HUES48 (cell line): Measurements from ENCODE around the gene BMP5.
A peak's percentile ranks its signal among the peaks of the same experiment; 100 is the strongest.

Experiments
- H3K27ac ChIP-seq: one replicate; pipeline ENCODE4 v1.7.0; 2013; ENCODE audit warnings: low read depth, low read length, inconsistent platforms
- H3K27me3 ChIP-seq: 2 replicates; pipeline ENCODE4 v1.6.1; 2013; ENCODE audit warnings: mild to moderate bottlenecking, low read length; ENCODE audit not compliant: control insufficient read depth, insufficient read depth
- H3K36me3 ChIP-seq: 2 replicates; pipeline ENCODE4 v1.6.1; 2013; ENCODE audit warnings: low read length; ENCODE audit not compliant: control insufficient read depth, insufficient read depth
- H3K4me1 ChIP-seq: 2 replicates; pipeline ENCODE4 v1.6.1; 2013; ENCODE audit warnings: mild to moderate bottlenecking, low read length; ENCODE audit not compliant: control insufficient read depth, insufficient read depth
- H3K4me3 ChIP-seq: 2 replicates; pipeline ENCODE4 v1.5.1; 2013; ENCODE audit warnings: mild to moderate bottlenecking, low read depth, low read length
- H3K9ac ChIP-seq: 2 replicates; pipeline ENCODE4 v1.6.1; 2013; ENCODE audit warnings: mild to moderate bottlenecking, low read depth, low read length, moderate library complexity
- H3K9me3 ChIP-seq: 2 replicates; pipeline ENCODE4 v1.6.1; 2013; ENCODE audit warnings: low read length; ENCODE audit not compliant: control insufficient read depth, insufficient read depth

BMP5 gene

DNA sequence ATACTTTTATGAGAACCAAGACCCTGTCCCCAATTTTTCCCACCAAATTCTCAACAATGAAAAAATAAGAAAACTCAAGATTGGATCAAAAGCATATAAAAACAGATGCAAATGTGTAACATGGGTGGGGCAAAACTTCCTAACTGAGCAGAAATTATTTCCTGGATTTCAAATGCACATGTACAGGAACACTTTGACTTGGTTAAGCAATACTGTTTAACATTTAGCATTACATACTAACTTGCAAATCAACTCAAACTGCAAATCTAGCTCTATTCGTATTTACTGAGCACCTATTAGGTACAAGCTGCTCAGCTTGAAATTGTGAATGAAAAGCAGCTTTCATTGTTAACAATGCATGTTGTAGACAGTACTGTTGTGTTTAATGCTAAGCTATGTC, 40.2 kb downstream of the BMP5 start:
- Histone ChIP-seq H3K9ac (no peak overlapping the region), H3K4me3 (no peak overlapping the region), H3K4me1 (peaks cover 5% of the 10 kb centered on the region; the same call in 1 of the 2 replicates), H3K9me3 (no peaks in the 10 kb centered on the region), H3K36me3 (no peaks in the 10 kb centered on the region), H3K27ac (no peak overlapping the region), H3K27me3 (no peaks in the 10 kb centered on the region)

- Histone ChIP-seq H3K36me3 (no peaks in the 10 kb centered on the region), H3K27me3 (no peaks in the 10 kb centered on the region), H3K4me3 (no peak overlapping the region), H3K27ac (no peak overlapping the region), H3K4me1 (peaks cover 5% of the 10 kb centered on the region; the same call in 1 of the 2 replicates), H3K9me3 (no peaks in the 10 kb centered on the region), H3K9ac (no peak overlapping the region)
Measured at GRCh38 chr6:55833284-55833683, 42.1 kb downstream of the BMP5 start.

GRCh38 chr6:55827818-55828522, 47.4 kb downstream of the BMP5 start:
- H3K27me3 ChIP-seq = no peaks in the 10 kb centered on the region
- no peak overlapping the region for H3K4me3 ChIP-seq
- no peak overlapping the region for H3K9ac ChIP-seq
- H3K9me3 ChIP-seq = no peaks in the 10 kb centered on the region
- 0 out of 2 replicates have a peak, but pooled peaks cover 9% of the 10 kb centered on the region for H3K4me1 ChIP-seq
- H3K36me3 ChIP-seq = no peaks in the 10 kb centered on the region
- H3K27ac ChIP-seq = no peak overlapping the region

GRCh38 chr6:55826941-55827340, 48.4 kb downstream of the BMP5 start:
- H3K36me3 ChIP-seq = no peaks in the 10 kb centered on the region
- no peaks in the 10 kb centered on the region for H3K9me3 ChIP-seq
- no peaks in the 10 kb centered on the region for H3K27me3 ChIP-seq
- H3K9ac ChIP-seq = no peak overlapping the region
- 0 out of 2 replicates have a peak, but pooled peaks cover 9% of the 10 kb centered on the region for H3K4me1 ChIP-seq
- H3K4me3 ChIP-seq = no peak overlapping the region
- H3K27ac ChIP-seq = peak overlapping the region; percentile 23

DNA sequence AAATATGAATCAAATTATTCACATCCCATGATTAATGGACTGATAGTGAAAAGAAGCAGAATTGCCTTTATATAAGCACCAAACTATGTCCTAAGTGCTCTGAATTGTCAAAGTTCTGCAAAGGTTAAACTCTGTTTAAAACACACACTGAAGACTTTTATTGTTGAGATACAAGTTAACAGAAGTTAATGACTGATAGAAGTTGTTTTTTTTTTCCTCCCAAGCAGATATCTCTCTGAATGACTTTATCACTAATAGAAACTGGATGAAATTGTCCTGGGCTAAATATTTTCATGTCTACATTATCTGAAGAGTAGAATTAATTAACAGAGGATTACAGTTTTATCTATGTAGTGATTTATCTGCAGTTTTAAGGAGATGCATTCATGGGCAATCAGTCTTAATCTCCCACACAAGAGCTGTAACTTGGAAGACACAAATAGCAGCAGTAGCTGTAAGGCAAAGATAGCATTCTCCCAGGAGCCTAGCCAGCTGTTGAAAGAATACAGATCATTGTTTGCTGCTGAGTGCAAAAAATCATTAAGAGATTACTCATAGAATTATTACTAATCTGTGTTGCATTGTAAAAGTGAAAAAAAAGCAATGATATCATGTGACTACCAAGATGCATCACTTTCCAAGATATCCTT, 49.9 kb downstream of the BMP5 start:
- H3K9me3 ChIP-seq = no peaks in the 10 kb centered on the region
- no peaks in the 10 kb centered on the region for H3K27me3 ChIP-seq
- no peak overlapping the region for H3K27ac ChIP-seq
- no peak overlapping the region for H3K9ac ChIP-seq
- 0 out of 2 replicates have a peak, but pooled peaks cover 9% of the 10 kb centered on the region for H3K4me1 ChIP-seq
- H3K36me3 ChIP-seq = no peaks in the 10 kb centered on the region
- H3K4me3 ChIP-seq = no peak overlapping the region

DNA sequence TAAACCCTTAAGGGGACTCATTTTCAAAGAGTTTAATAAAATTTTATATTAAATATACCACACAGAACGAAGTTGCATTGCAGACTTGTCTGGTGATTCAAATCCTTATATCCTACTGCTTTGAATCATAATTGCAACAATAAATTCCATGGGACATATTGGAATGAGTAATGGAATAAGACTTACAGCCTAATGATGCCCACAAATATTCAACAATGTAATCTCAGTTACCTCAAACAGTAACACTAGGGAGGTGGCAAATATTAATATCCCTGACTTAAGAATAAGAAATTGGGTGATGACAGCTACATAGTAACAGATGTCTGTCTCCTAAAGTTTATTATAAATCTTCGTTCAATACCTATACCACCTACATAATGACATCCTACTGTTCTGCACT, 52.6 kb downstream of the BMP5 start:
- H3K9me3 ChIP-seq = no peaks in the 10 kb centered on the region
- no peaks in the 10 kb centered on the region for H3K27me3 ChIP-seq
- H3K9ac ChIP-seq = no peak overlapping the region
- H3K4me3 ChIP-seq = no peak overlapping the region
- H3K4me1 ChIP-seq = 0 out of 2 replicates have a peak, but pooled peaks cover 4% of the 10 kb centered on the region
- no peaks in the 10 kb centered on the region for H3K36me3 ChIP-seq
- no peak overlapping the region for H3K27ac ChIP-seq

DNA sequence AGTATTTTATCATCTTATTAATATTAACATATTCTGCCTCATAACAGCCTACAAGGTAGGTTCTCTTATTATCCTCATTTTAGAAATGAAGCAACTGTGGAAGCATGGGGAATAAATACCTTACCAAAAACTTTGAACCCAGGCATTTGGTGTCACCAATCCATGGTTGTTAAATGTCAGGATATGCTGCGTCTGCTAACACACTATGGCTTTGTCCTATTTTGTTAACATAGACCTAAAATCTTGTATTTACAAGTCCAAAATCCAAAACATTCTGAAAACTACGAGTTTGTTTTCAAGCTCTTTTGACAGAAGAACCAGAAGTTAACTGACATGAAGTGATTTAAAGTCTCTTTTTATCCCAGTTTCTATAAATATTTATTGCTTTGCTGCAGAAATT, 53.4 kb downstream of the BMP5 start:
- H3K27me3 ChIP-seq = no peaks in the 10 kb centered on the region
- no peak overlapping the region for H3K4me3 ChIP-seq
- no peaks in the 10 kb centered on the region for H3K36me3 ChIP-seq
- 0 out of 2 replicates have a peak, but pooled peaks cover 3% of the 10 kb centered on the region for H3K4me1 ChIP-seq
- H3K9me3 ChIP-seq = no peaks in the 10 kb centered on the region
- H3K27ac ChIP-seq = no peak overlapping the region
- H3K9ac ChIP-seq = no peak overlapping the region

GRCh38 chr6:55820696-55821095, 54.7 kb downstream of the BMP5 start:
- Histone ChIP-seq H3K36me3 (no peaks in the 10 kb centered on the region), H3K4me3 (no peak overlapping the region), H3K27ac (no peak overlapping the region), H3K9me3 (no peaks in the 10 kb centered on the region), H3K9ac (no peak overlapping the region), H3K27me3 (no peaks in the 10 kb centered on the region), H3K4me1 (no peaks in the 10 kb centered on the region)

DNA sequence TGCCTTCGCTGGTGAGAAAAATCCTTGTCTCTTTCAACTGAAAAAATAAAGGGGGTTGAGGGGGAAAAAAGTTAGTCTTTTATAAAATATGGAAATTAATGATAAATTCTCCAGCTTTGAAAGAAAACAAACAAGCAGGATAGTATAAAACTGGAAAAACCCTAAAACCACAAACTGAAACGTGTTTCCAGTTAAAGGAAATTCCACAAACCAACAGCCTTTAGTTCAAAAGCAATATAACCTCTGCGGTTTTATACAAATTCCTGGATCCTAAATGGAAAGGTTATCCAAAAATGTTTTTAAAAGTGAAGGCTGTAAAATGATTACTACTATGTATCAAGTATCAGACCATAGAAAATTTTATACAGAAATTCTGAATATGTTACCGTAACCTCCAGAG, 55.6 kb downstream of the BMP5 start:
- no peak overlapping the region for H3K4me3 ChIP-seq
- no peak overlapping the region for H3K27ac ChIP-seq

DNA sequence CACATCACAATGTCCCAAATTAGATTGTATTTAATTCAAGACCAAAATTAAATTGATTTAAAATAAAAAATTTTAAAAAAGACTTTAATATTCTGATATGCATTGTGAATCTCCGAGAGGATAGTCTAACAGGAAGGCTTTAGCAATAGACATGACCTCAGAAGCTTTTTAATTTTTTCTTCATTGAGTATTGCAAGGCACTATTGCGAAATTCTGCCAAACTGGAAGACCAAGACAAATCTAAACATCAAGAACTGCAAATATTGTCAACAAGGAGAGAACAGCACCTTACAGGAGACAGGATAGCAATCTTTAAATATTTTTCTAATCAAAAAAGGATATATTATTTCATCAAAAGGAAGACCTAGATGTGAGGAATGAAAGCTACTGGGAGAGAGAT, 56.9 kb downstream of the BMP5 start:
- Histone ChIP-seq H3K9ac (no peak overlapping the region), H3K36me3 (no peaks in the 10 kb centered on the region), H3K27ac (no peak overlapping the region), H3K9me3 (no peaks in the 10 kb centered on the region), H3K4me3 (no peak overlapping the region), H3K27me3 (no peaks in the 10 kb centered on the region), H3K4me1 (no peaks in the 10 kb centered on the region)

More for the DNA sequence above, 55.6 kb downstream of the BMP5 start:
- H3K36me3 ChIP-seq = no peaks in the 10 kb centered on the region
- H3K9me3 ChIP-seq = no peaks in the 10 kb centered on the region
- H3K9ac ChIP-seq = no peak overlapping the region
- no peaks in the 10 kb centered on the region for H3K4me1 ChIP-seq
- no peaks in the 10 kb centered on the region for H3K27me3 ChIP-seq

DNA sequence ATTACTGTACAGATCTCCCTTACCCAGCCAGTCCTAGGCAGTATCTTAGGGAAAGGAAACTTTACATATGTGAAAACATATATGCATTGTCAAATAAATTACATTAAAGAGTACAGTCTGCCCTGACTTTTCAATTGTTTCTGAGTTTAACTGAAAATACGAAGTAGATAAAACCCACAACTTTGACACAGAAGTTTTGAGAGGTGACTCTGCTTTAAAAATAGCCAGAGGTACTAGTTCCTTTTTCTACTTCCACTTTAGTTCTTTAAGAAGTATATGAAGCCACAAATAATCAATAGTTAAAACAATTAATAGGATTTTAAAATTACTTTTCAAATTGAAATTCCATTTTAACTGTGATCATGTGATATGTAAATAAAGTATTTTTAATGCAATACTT, 62.9 kb downstream of the BMP5 start:
- Histone ChIP-seq H3K9me3 (no peaks in the 10 kb centered on the region; the same call in 1 of the 2 replicates), H3K27me3 (no peaks in the 10 kb centered on the region), H3K27ac (no peak overlapping the region), H3K36me3 (no peaks in the 10 kb centered on the region), H3K9ac (no peak overlapping the region), H3K4me3 (no peak overlapping the region), H3K4me1 (no peaks in the 10 kb centered on the region)
